CD8-positive, alpha-beta memory T cell (primary cell): ENCODE results near the gene GCNT2. TPM values are rescaled to one million over a fixed set of nuclear protein-coding genes. Genes with fewer than 3 reads are reported as not detected.
A peak's percentile ranks its signal among the peaks of the same experiment; 100 is the strongest.
"Not testable (repeated sequence)": the region's sequence is repeated elsewhere in the genome, so short reads cannot be mapped to it uniquely, and the experiment has no call there.

Experiments used
- CTCF ChIA-PET: fragments of 350-600 bp; sonication (Branson Sonifier 250); formaldehyde crosslinking; loops from one replicate; lab custom pipeline; 2021; ENCODE audit warnings: antibody characterized with exemption; lab: Charles Lee
- POLR2A ChIA-PET: fragments of 350-600 bp; sonication (Branson Sonifier 250); formaldehyde crosslinking; loops from one replicate; lab custom pipeline; 2021; ENCODE audit warnings: antibody characterized with exemption; lab: Charles Lee
- DNase-seq, 5 donors: peaks; one replicate each; pipeline versions ENCODE4 v3.0.0 to v3.0.0-alpha.2; 2020 to 2022; ENCODE audit warnings: mixed read lengths in 1 of 5
- H3K27ac ChIP-seq: one replicate; pipeline ENCODE4 v1.7.0; 2013; ENCODE audit warnings: low read depth, mild to moderate bottlenecking, low read length, moderate library complexity
- H3K27me3 ChIP-seq: 2 replicates; pipeline ENCODE4 v1.7.0; 2013; ENCODE audit warnings: low read length, mild to moderate bottlenecking; ENCODE audit not compliant: insufficient read depth, poor library complexity, severe bottlenecking
- H3K36me3 ChIP-seq: 2 replicates; pipeline ENCODE4 v1.7.0; 2013; ENCODE audit warnings: mild to moderate bottlenecking, low read length, moderate library complexity; ENCODE audit not compliant: insufficient read depth
- H3K4me1 ChIP-seq: 2 replicates; pipeline ENCODE4 v1.7.0; 2013; ENCODE audit warnings: mild to moderate bottlenecking, low read length, moderate library complexity; ENCODE audit not compliant: insufficient read depth
- H3K4me3 ChIP-seq: 2 replicates; pipeline ENCODE4 v1.7.0; 2013; ENCODE audit warnings: mild to moderate bottlenecking, low read length
- H3K9me3 ChIP-seq: 2 replicates; pipeline ENCODE4 v1.7.0; 2013; ENCODE audit warnings: mild to moderate bottlenecking, low read length
- H3K27ac Mint-ChIP-seq, 8 donors: one replicate each; pipeline ENCODE4 v1.8.0; 2020 to 2021; ENCODE audit warnings: mixed read lengths in 8 of 8, mild to moderate bottlenecking in 6 of 8, inconsistent platforms in 3 of 8, moderate library complexity in 3 of 8
- H3K27me3 Mint-ChIP-seq, 2 donors: one replicate each; pipeline ENCODE4 v1.8.0; 2020 to 2021; ENCODE audit warnings: mixed read lengths in 2 of 2, mild to moderate bottlenecking in 1 of 2, moderate library complexity in 1 of 2
- H3K36me3 Mint-ChIP-seq, 3 donors: one replicate each; pipeline ENCODE4 v1.8.0; 2020 to 2021; ENCODE audit warnings: mixed read lengths in 3 of 3, inconsistent platforms in 1 of 3, mild to moderate bottlenecking in 1 of 3
- H3K4me1 Mint-ChIP-seq, 3 donors: one replicate each; pipeline ENCODE4 v1.8.0; 2020 to 2021; ENCODE audit warnings: mixed read lengths in 3 of 3, inconsistent platforms in 1 of 3, mild to moderate bottlenecking in 1 of 3
- H3K4me3 Mint-ChIP-seq, 7 donors: one replicate each; pipeline ENCODE4 v1.8.0; 2020 to 2021; ENCODE audit warnings: mixed read lengths in 7 of 7, mild to moderate bottlenecking in 6 of 7, moderate library complexity in 4 of 7, inconsistent platforms in 2 of 7
- H3K9me3 Mint-ChIP-seq, 5 donors: one replicate each; pipeline ENCODE4 v1.8.0; 2020 to 2022; ENCODE audit warnings: mixed read lengths in 5 of 5, mild to moderate bottlenecking in 3 of 5, moderate library complexity in 2 of 5, inconsistent platforms in 1 of 5
- polyA plus RNA-seq: library from polyadenylated mRNA; unstranded; fragments of 300-500 nt; fragmentation: Illumina TruSeq; gene quantifications from one replicate; pipeline ENCODE4 v1.2.3, GENCODE V29; 2021
- total RNA-seq, 2 experiments: library from RNA; stranded (reverse); gene quantifications; one replicate each; pipeline ENCODE4 v1.2.3, GENCODE V29; 2021

The GCNT2 gene
- total and polyA plus RNA-seq, 3 experiments from 2014 or later, result 1.3 to 1.4 (median 1.4) TPM

GRCh38 chr6:10644225-10644624, 123.1 kb downstream of the GCNT2 start:
- peak overlapping the region in 1 of 8 donors; percentile 37 for H3K27ac Mint-ChIP-seq

GRCh38 chr6:10655508-10656055, 134.4 kb downstream of the GCNT2 start:
- Mint-ChIP-seq H3K9me3 (peaks cover 0 to 2% (median 0%) of the 10 kb centered on the region in 5 donors), H3K4me3 (peak overlapping the region in 6 of 7 donors; percentile 4 to 70 (median 30)), H3K4me1 (peaks cover 8 to 12% (median 11%) of the 10 kb centered on the region in 3 donors), H3K36me3 (no peaks in the 10 kb centered on the region), H3K27ac (peak overlapping the region in 3 of 8 donors; percentile 29 to 45 (median 36)), H3K27me3 (peaks cover 10 to 41% of the 10 kb centered on the region in 2 donors)
- Histone ChIP-seq H3K27me3 (no peaks in the 10 kb centered on the region), H3K4me1 (no peaks in the 10 kb centered on the region), H3K27ac (no peak overlapping the region), H3K36me3 (no peaks in the 10 kb centered on the region), H3K4me3 (no peak overlapping the region), H3K9me3 (no peaks in the 10 kb centered on the region)
- ChIA-PET POLR2A (no interaction called here), CTCF (no interaction called here)
- DNase-seq, result peak in 2 of 5 donors; percentile 8 to 13

More at GRCh38 chr6:10644225-10644624, 123.1 kb downstream of the GCNT2 start:
- POLR2A ChIA-PET, result no interaction called here
- no peak overlapping the region for H3K4me3 Mint-ChIP-seq
- H3K27me3 ChIP-seq, result no peaks in the 10 kb centered on the region
- no peak overlapping the region for H3K27ac ChIP-seq
- peaks cover 5 to 13% (median 7%) of the 10 kb centered on the region in 3 donors for H3K4me1 Mint-ChIP-seq
- no peaks in the 10 kb centered on the region for H3K9me3 ChIP-seq
- peaks cover 0 to 4% (median 3%) of the 10 kb centered on the region in 3 donors for H3K36me3 Mint-ChIP-seq
- H3K4me1 ChIP-seq, result no peaks in the 10 kb centered on the region
- H3K27me3 Mint-ChIP-seq, result peaks cover 10 to 24% of the 10 kb centered on the region in 2 donors
- no peak for DNase-seq
- H3K4me3 ChIP-seq, result no peak overlapping the region
- CTCF ChIA-PET, result interaction anchor here (1.3 kb wide), 1 partner anchor 13 kb away, joined by 3 read pairs; no protein-coding TSS in a partner anchor
- H3K9me3 Mint-ChIP-seq, result no peaks in the 10 kb centered on the region
- H3K36me3 ChIP-seq, result no peaks in the 10 kb centered on the region

GRCh38 chr6:10658910-10659698, 138.0 kb downstream of the GCNT2 start:
- Histone ChIP-seq H3K36me3 (no peaks in the 10 kb centered on the region), H3K9me3 (no peaks in the 10 kb centered on the region), H3K4me1 (no peaks in the 10 kb centered on the region), H3K27me3 (no peaks in the 10 kb centered on the region), H3K27ac (no peak overlapping the region), H3K4me3 (no peak overlapping the region)
- no peaks in the 10 kb centered on the region for H3K9me3 Mint-ChIP-seq
- ChIA-PET CTCF (no interaction called here), POLR2A (no interaction called here)
- no peaks in the 10 kb centered on the region for H3K36me3 Mint-ChIP-seq
- H3K27ac Mint-ChIP-seq, result no peak overlapping the region
- H3K27me3 Mint-ChIP-seq, result peaks cover 2 to 19% of the 10 kb centered on the region in 2 donors
- H3K4me1 Mint-ChIP-seq, result peaks cover 8 to 12% (median 11%) of the 10 kb centered on the region in 3 donors
- H3K4me3 Mint-ChIP-seq, result peak overlapping the region; percentile 28 to 84 (median 68)
- DNase-seq, result no peak

GRCh38 chr6:10659699-10660348, 138.7 kb downstream of the GCNT2 start:
- CTCF ChIA-PET, result no interaction called here
- no peak overlapping the region for H3K4me3 ChIP-seq

GRCh38 chr6:10660431-10661191, 139.5 kb downstream of the GCNT2 start:
- POLR2A ChIA-PET, H3K4me1 Mint-ChIP-seq, H3K9me3 Mint-ChIP-seq: not testable (repeated sequence)

More at GRCh38 chr6:10659699-10660348, 138.7 kb downstream of the GCNT2 start:
- POLR2A ChIA-PET, result no interaction called here
- H3K27me3 ChIP-seq, result no peaks in the 10 kb centered on the region
- H3K4me3 Mint-ChIP-seq, result peak overlapping the region in 6 of 7 donors; percentile 45 to 74 (median 67)
- no peaks in the 10 kb centered on the region for H3K4me1 ChIP-seq
- no peak overlapping the region for H3K27ac ChIP-seq
- peaks cover 8 to 12% (median 11%) of the 10 kb centered on the region in 3 donors for H3K4me1 Mint-ChIP-seq
- no peaks in the 10 kb centered on the region for H3K36me3 Mint-ChIP-seq
- DNase-seq, result no peak
- no peaks in the 10 kb centered on the region for H3K36me3 ChIP-seq
- no peaks in the 10 kb centered on the region for H3K9me3 ChIP-seq
- H3K27ac Mint-ChIP-seq, result no peak overlapping the region
- peaks cover 0 to 2% (median 0%) of the 10 kb centered on the region in 5 donors for H3K9me3 Mint-ChIP-seq
- peaks cover 2 to 19% of the 10 kb centered on the region in 2 donors for H3K27me3 Mint-ChIP-seq

GRCh38 chr6:10662207-10662606, 141.1 kb downstream of the GCNT2 start:
- Mint-ChIP-seq H3K36me3 (peaks cover 0 to 1% (median 0%) of the 10 kb centered on the region in 3 donors), H3K27ac (no peak overlapping the region), H3K4me3 (no peak overlapping the region)

More at GRCh38 chr6:10660431-10661191, 139.5 kb downstream of the GCNT2 start:
- DNase-seq, H3K9me3 ChIP-seq, H3K27ac ChIP-seq, H3K27me3 ChIP-seq, H3K4me3 ChIP-seq, H3K36me3 ChIP-seq, H3K36me3 Mint-ChIP-seq, H3K4me1 ChIP-seq, CTCF ChIA-PET: not testable (repeated sequence)
- peak overlapping the region; percentile 45 to 74 (median 64) for H3K4me3 Mint-ChIP-seq
- H3K27ac Mint-ChIP-seq, result peak overlapping the region in 1 of 8 donors; percentile 40
- peaks cover 2 to 13% of the 10 kb centered on the region in 2 donors for H3K27me3 Mint-ChIP-seq

GRCh38 chr6:10662742-10663141, 141.6 kb downstream of the GCNT2 start:
- H3K4me3 ChIP-seq, result no peak overlapping the region
- peaks cover 0 to 1% (median 0%) of the 10 kb centered on the region in 3 donors for H3K36me3 Mint-ChIP-seq
- no peaks in the 10 kb centered on the region for H3K4me1 Mint-ChIP-seq
- no peak overlapping the region for H3K27ac ChIP-seq
- ChIA-PET CTCF (interaction anchor here (1.5 kb wide), 1 partner anchor 18 kb away, joined by 3 read pairs; no protein-coding TSS in a partner anchor), POLR2A (no interaction called here)
- H3K36me3 ChIP-seq, result no peaks in the 10 kb centered on the region
- no peak overlapping the region for H3K4me3 Mint-ChIP-seq
- peaks cover 6 to 27% of the 10 kb centered on the region in 2 donors for H3K27me3 Mint-ChIP-seq
- H3K4me1 ChIP-seq, result no peaks in the 10 kb centered on the region
- H3K27me3 ChIP-seq, result no peaks in the 10 kb centered on the region
- no peaks in the 10 kb centered on the region for H3K9me3 ChIP-seq
- peaks cover 0 to 6% (median 3%) of the 10 kb centered on the region in 5 donors for H3K9me3 Mint-ChIP-seq
- H3K27ac Mint-ChIP-seq, result no peak overlapping the region
- no peak for DNase-seq

More at GRCh38 chr6:10662207-10662606, 141.1 kb downstream of the GCNT2 start:
- H3K27me3 Mint-ChIP-seq, result peaks cover 6 to 23% of the 10 kb centered on the region in 2 donors
- no peaks in the 10 kb centered on the region for H3K4me1 ChIP-seq
- H3K36me3 ChIP-seq, result no peaks in the 10 kb centered on the region
- no peak overlapping the region for H3K27ac ChIP-seq
- ChIA-PET POLR2A (no interaction called here), CTCF (interaction anchor here (1.5 kb wide), 1 partner anchor 17 kb away, joined by 3 read pairs; no protein-coding TSS in a partner anchor)
- H3K4me3 ChIP-seq, result no peak overlapping the region
- H3K9me3 ChIP-seq, result no peaks in the 10 kb centered on the region
- no peak for DNase-seq
- H3K9me3 Mint-ChIP-seq, result peaks cover 0 to 6% (median 3%) of the 10 kb centered on the region in 5 donors
- H3K27me3 ChIP-seq, result no peaks in the 10 kb centered on the region
- no peaks in the 10 kb centered on the region for H3K4me1 Mint-ChIP-seq
